NCI-H510A treated with DMSO at 0.1 percent for 48 hours (cell line): ENCODE data around the gene SLC14A1.

Experiments used
- DNase-seq: peaks from one replicate; lab custom pipeline; 2025; lab: John Stamatoyannopoulos, UW

SLC14A1 gene

DNA sequence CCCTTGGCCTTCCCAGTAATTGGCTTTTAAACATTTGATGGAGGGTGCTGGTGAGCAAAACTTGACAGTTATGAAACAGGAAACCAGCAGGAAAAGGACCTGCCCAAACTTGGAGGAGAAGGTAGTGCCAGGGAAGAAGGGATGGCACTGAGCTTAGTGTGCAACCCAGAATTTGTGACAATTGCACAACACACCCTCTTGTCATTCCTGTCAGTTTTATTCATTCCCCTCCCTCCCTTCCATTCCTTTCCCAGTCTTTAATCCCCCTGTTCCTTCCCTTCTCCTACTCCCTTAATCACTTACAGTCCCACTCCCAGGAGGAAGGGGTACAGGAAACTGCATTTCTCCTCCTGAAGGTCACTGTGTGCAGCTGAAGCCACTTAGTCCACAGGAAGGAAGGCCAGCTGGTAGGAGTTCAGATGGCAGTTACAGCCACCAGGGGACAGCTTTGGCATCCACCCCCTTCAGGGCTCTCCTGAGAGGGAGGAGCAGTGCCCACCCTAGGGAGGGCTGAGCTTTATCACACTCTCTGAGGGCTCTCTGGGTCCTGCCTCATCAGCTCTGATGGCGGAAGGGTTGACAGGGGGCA, 77.5 kb downstream of the SLC14A1 start:
- DNase-seq = no peak
